Endodermal cell (in vitro differentiated cells): ENCODE data around the gene ZNF503. TPM values are rescaled to one million over a fixed set of nuclear protein-coding genes. Genes with fewer than 3 reads are reported as not detected.

Experiments
- DNase-seq: peaks from one replicate; pipeline ENCODE4 v3.0.0-alpha.2; 2017
- H3K27ac ChIP-seq: 2 replicates; pipeline ENCODE4 v1.5.1; 2013; ENCODE audit warnings: mild to moderate bottlenecking, low read depth, low read length, moderate library complexity
- H3K27me3 ChIP-seq: 2 replicates; pipeline ENCODE4 v1.6.1; 2013; ENCODE audit warnings: mild to moderate bottlenecking, low read length, moderate library complexity; ENCODE audit not compliant: insufficient read depth, control insufficient read depth, poor library complexity, severe bottlenecking
- H3K36me3 ChIP-seq: 2 replicates; pipeline ENCODE4 v1.7.0; 2013; ENCODE audit warnings: mild to moderate bottlenecking, low read length, moderate library complexity; ENCODE audit not compliant: control insufficient read depth, insufficient read depth
- H3K4me1 ChIP-seq: one replicate; pipeline ENCODE4 v1.7.0; 2013; ENCODE audit warnings: low read length; ENCODE audit not compliant: control insufficient read depth, insufficient read depth
- H3K4me3 ChIP-seq: 2 replicates; pipeline ENCODE4 v1.5.1; 2013; ENCODE audit warnings: mild to moderate bottlenecking, low read length, moderate library complexity
- H3K9ac ChIP-seq: 2 replicates; pipeline ENCODE4 v1.6.1; 2013; ENCODE audit warnings: mild to moderate bottlenecking, low read length, moderate library complexity; ENCODE audit not compliant: poor library complexity, severe bottlenecking; ENCODE audit errors: extremely low read depth
- H3K9me3 ChIP-seq: 2 replicates; pipeline ENCODE4 v1.6.1; 2013; ENCODE audit warnings: mild to moderate bottlenecking, low read length, moderate library complexity; ENCODE audit not compliant: control insufficient read depth
- H3K27ac Mint-ChIP-seq: 2 replicates; pipeline ENCODE4 v1.8.0; 2020; ENCODE audit warnings: mixed read lengths
- H3K27me3 Mint-ChIP-seq: 2 replicates; pipeline ENCODE4 v1.8.0; 2021; ENCODE audit warnings: mild to moderate bottlenecking, mixed read lengths; ENCODE audit not compliant: insufficient read depth
- H3K36me3 Mint-ChIP-seq: 2 replicates; pipeline ENCODE4 v1.8.0; 2020; ENCODE audit warnings: low read depth, mixed read lengths
- H3K4me1 Mint-ChIP-seq: 2 replicates; pipeline ENCODE4 v1.8.0; 2020; ENCODE audit warnings: mixed read lengths
- H3K4me3 Mint-ChIP-seq: 2 replicates; pipeline ENCODE4 v1.8.0; 2020; ENCODE audit warnings: mild to moderate bottlenecking, moderate library complexity, mixed read lengths
- H3K9me3 Mint-ChIP-seq: 2 replicates; pipeline ENCODE4 v1.8.0; 2020; ENCODE audit warnings: mild to moderate bottlenecking, mixed read lengths
- CTCF ChIP-seq: fragments of 200-600 bp; sonication (generic); conservative IDR thresholded peaks from 2 replicates; pipeline ENCODE4 v1.5.0; 2021; ENCODE audit warnings: antibody characterized with exemption, mild to moderate bottlenecking
- WGBS, 2 experiments: methylation state at CpG; one replicate each; pipeline versions ENCODE4 v1.1.5 to v1.1.7; 2013; ENCODE audit warnings: missing lambda C conversion rate in 2 of 2, mixed read lengths in 1 of 2; ENCODE audit not compliant: insufficient coverage in 1 of 2, insufficient read length in 1 of 2; 5-methylcytosine and 5-hydroxymethylcytosine counted together
- total RNA-seq, 2 donors: library from RNA; stranded (reverse); fragmentation: NEBNext Ultra II Directional in 1 of 2; extraction: Animal tissue kit (Norgen Biotek cat#: 25700) in 1 of 2; gene quantifications; 2 replicates in 1 of 2; 3 replicates in 1 of 2; pipeline ENCODE4 v1.2.1, GENCODE V29; 2021

ZNF503 gene
- total RNA-seq, 2 donors from 2014 or later: 0.40 to 1.1 TPM

DNA sequence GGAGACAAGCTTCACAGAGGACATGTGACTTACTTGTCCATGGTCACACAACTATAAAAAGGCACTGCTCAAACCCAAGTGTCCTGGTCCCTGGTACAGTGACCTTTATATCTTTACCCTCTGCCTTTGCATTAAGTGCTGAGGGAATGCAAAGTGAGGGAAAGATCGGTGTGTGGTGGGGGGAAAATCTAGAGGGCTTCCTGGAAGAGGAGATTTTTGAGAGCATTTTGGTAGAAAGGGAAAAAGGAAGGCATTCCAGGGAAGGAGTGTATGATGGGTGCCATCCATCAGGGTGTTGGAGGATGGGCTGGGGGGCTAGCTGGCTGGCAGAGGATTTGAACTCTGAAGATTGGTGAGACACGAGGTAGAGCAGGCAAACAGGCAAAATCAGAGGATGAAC lies 9.3 kb downstream of the ZNF503 start:
- H3K27ac Mint-ChIP-seq: no peak overlapping the region
- Histone ChIP-seq H3K9me3 (no peaks in the 10 kb centered on the region), H3K36me3 (no peaks in the 10 kb centered on the region), H3K4me1 (no peaks in the 10 kb centered on the region), H3K4me3 (no peak overlapping the region), H3K27me3 (peaks cover 76% of the 10 kb centered on the region), H3K27ac (no peak overlapping the region), H3K9ac (no peak overlapping the region)
- TF ChIP-seq CTCF: no peak
- no peaks in the 10 kb centered on the region for H3K36me3 Mint-ChIP-seq
- peaks cover 92% of the 10 kb centered on the region for H3K27me3 Mint-ChIP-seq
- peaks cover 5% of the 10 kb centered on the region for H3K4me1 Mint-ChIP-seq
- DNase-seq: no peak
- 72 to 79% methylated on average over 2 of the region's 2 CpGs for WGBS, 2 experiments
- H3K4me3 Mint-ChIP-seq: no peak overlapping the region
- H3K9me3 Mint-ChIP-seq: no peaks in the 10 kb centered on the region

DNA sequence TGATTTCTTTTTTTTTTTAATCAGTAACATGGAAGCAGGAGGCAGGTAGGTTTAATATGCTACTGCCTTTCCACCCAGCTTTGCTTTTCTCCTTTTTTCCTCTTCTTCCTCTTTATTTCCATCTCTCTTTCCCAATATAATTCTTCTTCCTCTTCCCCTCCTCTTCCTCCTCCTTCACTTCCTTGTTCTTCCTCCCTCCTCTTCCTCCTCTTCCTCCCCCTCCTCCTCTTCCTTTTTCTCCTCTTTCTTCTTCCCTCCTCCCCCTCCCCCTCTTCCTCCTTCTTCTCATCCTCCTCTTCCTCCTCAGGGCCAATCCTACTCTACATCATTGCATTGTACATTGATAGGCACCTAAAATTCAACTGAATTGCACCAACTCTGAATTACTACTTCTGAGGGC lies 11.4 kb downstream of the ZNF503 start:
- H3K4me3 ChIP-seq: no peak overlapping the region
- peaks cover 86% of the 10 kb centered on the region for H3K27me3 Mint-ChIP-seq
- no peaks in the 10 kb centered on the region for H3K36me3 ChIP-seq
- no peak overlapping the region for H3K27ac Mint-ChIP-seq
- no peaks in the 10 kb centered on the region for H3K9me3 ChIP-seq
- DNase-seq: no peak
- no peaks in the 10 kb centered on the region for H3K36me3 Mint-ChIP-seq
- peaks cover 60% of the 10 kb centered on the region for H3K27me3 ChIP-seq
- TF ChIP-seq CTCF: no peak
- H3K4me3 Mint-ChIP-seq: no peak overlapping the region
- no peaks in the 10 kb centered on the region for H3K9me3 Mint-ChIP-seq
- no peaks in the 10 kb centered on the region for H3K4me1 ChIP-seq
- no peak overlapping the region for H3K27ac ChIP-seq
- peaks cover 5% of the 10 kb centered on the region for H3K4me1 Mint-ChIP-seq
- no peak overlapping the region for H3K9ac ChIP-seq

DNA sequence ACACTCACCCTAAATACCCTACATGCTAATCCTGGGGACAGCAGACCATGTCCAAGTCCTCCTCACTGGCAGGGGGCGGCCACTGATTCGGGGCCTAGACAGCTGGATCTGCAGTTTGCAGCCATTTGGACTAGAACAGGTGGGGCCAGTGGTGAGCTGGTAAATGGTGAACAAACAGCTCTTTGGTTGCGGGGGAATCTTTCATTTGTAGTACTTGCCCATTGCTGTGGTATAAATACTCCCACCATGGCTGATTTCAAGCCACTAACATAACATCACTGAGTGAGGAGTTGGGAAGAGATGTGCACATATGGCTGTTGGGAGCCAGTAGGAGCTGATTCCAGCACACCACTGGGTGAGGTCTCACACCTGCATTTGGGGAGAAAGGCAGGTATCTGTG lies 13.5 kb downstream of the ZNF503 start:
- no peak overlapping the region for H3K4me3 Mint-ChIP-seq
- no peak overlapping the region for H3K4me3 ChIP-seq
- no peak for TF ChIP-seq CTCF
- no peaks in the 10 kb centered on the region for H3K9me3 Mint-ChIP-seq
- H3K27me3 Mint-ChIP-seq: peaks cover 76% of the 10 kb centered on the region
- DNase-seq: no peak
- no peak overlapping the region for H3K9ac ChIP-seq
- no peak overlapping the region for H3K27ac ChIP-seq
- 92% methylated on average over 3 of the region's 3 CpGs; no CpG with 5 or more reads in 1 of the 2 experiments for WGBS, 2 experiments
- no peaks in the 10 kb centered on the region for H3K9me3 ChIP-seq
- H3K36me3 Mint-ChIP-seq: no peaks in the 10 kb centered on the region
- no peaks in the 10 kb centered on the region for H3K4me1 ChIP-seq
- no peak overlapping the region for H3K27ac Mint-ChIP-seq
- peaks cover 39% of the 10 kb centered on the region for H3K27me3 ChIP-seq
- H3K36me3 ChIP-seq: no peaks in the 10 kb centered on the region
- H3K4me1 Mint-ChIP-seq: no peaks in the 10 kb centered on the region
